T47D (cell line): Measurements from ENCODE around the gene FER1L5.

Source experiments
- DNase-seq, 2 experiments: peaks; one replicate each; pipeline versions ENCODE4 v3.0.0 to v3.0.0-alpha.2; 2011 to 2012; ENCODE audit warnings: low read depth in 1 of 2, low spot score in 1 of 2
- JUND ChIP-seq: IDR thresholded peaks from 2 replicates; pipeline ENCODE4 v1.6.1; 2012; ENCODE audit warnings: low read depth
- in situ Hi-C: cut with HindIII; loops from 2 replicates; pipeline ENCODE4 v1.10.0; 2016; ENCODE audit warnings: low sequenced_read_pairs, low pct_unique_long_range_greater_than_20kb

The FER1L5 gene

DNA sequence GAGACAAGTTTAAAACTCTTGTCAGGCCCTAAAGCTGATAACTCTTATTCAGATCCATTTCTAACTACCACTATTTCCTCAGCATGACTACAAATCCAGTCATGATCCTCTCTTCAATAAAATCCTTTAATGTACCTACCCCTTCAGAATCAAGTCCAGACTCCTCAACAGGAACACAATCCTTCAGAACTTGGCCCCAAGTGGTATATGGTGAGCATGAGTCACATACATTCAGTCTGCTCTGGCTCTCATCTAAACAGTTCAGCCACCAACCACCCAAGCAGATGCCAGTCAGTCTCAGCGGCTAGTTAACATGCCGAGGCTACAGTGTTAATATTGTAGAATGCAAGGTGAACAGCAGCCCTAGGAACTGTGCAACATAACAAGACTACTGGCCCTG is 87.6 kb downstream of the FER1L5 start:
- no peak for DNase-seq
- TF ChIP-seq JUND = no peak
- in situ Hi-C loops = no loop called here

- no peak for TF ChIP-seq JUND
- in situ Hi-C loops = no loop called here
- DNase-seq = no peak
Measured at GRCh38 chr2:96733931-96734330, 91.4 kb downstream of the FER1L5 start.

DNA sequence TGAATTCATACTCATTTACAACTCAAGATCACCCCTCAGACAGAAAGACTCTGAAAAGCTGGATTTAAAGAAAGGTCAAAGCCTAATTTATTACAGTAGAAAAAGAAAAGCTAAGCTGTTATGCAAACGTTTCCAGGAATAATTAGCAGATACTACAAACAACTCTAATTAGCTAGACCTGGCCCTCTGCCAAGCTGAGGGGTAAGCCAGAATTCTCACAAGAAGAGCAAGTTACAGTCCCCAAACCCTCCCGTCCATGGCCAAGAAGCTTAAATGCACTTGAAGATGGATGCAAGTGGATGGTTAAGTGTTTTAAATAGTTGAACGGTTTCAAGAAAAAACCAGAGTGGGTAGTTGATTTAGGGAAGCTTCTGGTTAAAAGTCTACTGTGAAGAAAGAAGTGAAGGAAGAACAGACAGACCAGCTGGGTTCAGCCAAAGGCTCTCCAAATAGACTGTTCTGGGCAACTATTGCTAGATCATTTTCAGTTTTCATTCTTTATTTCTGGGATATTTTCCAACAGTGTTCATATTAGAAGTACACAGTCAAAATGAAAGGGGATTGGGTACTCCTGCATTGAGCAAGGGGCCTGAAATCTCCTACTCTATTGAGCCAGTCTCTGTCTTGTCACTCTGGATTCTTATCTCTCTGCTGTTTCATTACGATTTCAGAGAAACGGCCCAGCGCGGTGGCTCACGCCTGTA is 92.5 kb downstream of the FER1L5 start:
- TF ChIP-seq JUND = no peak
- no peak for DNase-seq
- in situ Hi-C loops = no loop called here

DNA sequence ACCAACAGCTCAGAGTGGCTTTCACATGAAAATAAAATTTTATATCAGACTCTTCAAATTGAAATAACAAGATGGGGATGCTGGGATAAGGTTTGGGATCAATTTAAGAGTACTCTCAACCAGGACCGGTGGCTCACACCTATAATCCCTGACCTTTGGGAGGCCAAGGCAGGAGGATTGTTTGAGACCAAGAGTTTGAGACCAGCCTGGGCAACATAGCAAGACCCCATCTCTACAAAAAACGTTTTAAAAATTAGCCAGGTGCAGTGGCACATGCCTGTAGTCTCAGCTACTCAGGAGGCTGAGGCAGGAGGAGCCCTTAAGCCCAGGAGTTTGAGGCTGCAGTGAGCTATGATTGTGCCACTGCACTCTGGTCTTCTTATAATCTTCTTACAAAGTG is 94.7 kb downstream of the FER1L5 start:
- in situ Hi-C loops = no loop called here
- TF ChIP-seq JUND = no peak
- DNase-seq = no peak

- no peak for TF ChIP-seq JUND
- no peak for DNase-seq
- in situ Hi-C loops = no loop called here
Measured at GRCh38 chr2:96737831-96738230, 95.3 kb downstream of the FER1L5 start.

GRCh38 chr2:96739076-96739632 is 96.6 kb downstream of the FER1L5 start:
- DNase-seq = no peak
- TF ChIP-seq JUND = no peak
- in situ Hi-C loops = no loop called here

DNA sequence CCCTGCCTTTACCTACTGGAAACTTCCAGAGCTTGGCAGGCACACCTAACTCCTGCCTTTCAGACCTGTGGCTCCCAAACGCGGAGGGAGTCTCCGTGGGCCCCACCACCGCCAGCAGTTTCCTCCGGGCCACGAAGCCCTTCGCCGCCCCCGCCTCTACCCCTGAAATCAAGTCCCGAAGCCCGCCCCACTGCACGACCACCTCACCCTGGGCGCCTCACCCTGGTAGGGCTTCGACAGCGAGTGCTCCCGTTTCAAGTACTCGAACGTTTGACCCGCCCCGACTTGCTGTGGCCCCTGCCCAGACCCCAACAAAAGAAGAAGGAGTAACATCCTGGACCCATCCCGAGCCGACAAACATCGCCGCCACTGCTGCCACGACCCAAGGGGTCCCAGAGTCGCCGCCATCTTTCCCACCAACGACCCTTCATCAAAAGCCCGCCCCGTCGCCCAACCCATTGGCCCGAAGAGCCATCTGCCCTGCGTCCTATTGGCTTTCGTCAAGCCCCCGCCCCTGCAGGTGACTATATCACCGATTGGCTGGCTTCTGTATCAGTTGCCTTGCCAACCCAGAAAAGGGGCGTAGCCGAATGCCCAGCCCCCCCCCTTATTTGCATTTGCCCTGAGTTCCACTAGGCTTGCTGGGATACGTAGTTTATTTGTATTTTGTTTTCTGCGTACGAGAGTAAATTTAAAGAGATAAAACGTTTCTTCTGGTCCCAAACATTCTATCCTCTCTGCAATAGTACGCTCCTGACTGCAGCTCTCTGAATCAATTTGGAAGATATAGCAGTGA is 97.3 kb downstream of the FER1L5 start, which contains the start of gene LMAN2L:
TSS of gene LMAN2L (minus strand) at position 432 of the 796 bp plus-strand sequence. CDS start at position 408, 24 bp downstream.
- peak; percentile 76 to 96 for DNase-seq
- in situ Hi-C loops = no loop called here
- TF ChIP-seq JUND = no peak

GRCh38 chr2:96747061-96747617 is 104.6 kb downstream of the FER1L5 start:
- no peak for TF ChIP-seq JUND
- in situ Hi-C loops = no loop called here
- peak in 1 of 2 experiments; percentile 72 for DNase-seq

- no peak for DNase-seq
- in situ Hi-C loops = no loop called here
- TF ChIP-seq JUND = no peak
Measured at GRCh38 chr2:96751800-96752199, 109.2 kb downstream of the FER1L5 start.

DNA sequence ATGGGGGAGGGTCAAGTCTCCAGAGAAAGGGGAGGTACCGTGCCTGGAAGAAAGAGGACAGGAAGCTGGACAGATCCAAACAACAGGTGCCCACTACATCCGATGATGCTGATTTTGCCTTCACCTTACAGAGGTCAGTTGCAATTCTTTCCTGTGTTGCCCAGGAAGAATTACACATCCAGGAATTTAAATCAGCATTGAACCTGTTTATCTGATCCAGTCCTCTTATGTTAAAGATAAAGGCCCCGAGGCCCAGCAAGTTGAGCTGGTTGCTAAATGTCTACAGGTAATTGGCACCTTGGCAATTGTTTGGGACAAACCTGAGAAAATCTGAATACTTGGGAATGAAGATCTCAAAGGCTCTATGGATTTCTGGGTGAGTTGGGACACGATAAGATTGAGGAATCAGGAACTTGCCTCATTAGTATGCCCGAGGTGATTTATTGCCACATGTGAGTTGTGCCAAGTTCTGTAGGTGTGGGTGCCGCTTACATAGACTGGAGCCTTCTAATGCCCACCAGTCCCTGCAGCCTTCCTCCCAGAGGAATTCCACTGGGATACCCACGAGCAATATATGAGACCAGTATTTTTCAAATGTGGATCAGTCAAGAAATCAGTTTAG is 111.2 kb downstream of the FER1L5 start:
- in situ Hi-C loops = no loop called here
- TF ChIP-seq JUND = no peak
- no peak for DNase-seq

GRCh38 chr2:96754317-96754716 is 111.8 kb downstream of the FER1L5 start:
- in situ Hi-C loops = no loop called here
- DNase-seq = no peak
- no peak for TF ChIP-seq JUND
